Suprapubic skin (tissue), 4 donors: Measurements from ENCODE around the gene TTLL5. TPM values are rescaled to one million over a fixed set of nuclear protein-coding genes. Genes with fewer than 3 reads are reported as not detected.
A peak's percentile ranks its signal among the peaks of the same experiment; 100 is the strongest.

ENCODE experiments used
- DNase-seq, 2 donors: peaks; one replicate each; pipeline ENCODE4 v3.0.0-alpha.2; 2019; ENCODE audit warnings: low spot score in 2 of 2
- H3K27ac ChIP-seq: fragments of 200-600 bp; sonication (generic); one replicate; pipeline ENCODE4 v1.5.1; 2019
- H3K27me3 ChIP-seq: fragments of 200-600 bp; sonication (generic); one replicate; pipeline ENCODE4 v1.5.1; 2019
- H3K36me3 ChIP-seq: fragments of 200-600 bp; sonication (generic); one replicate; pipeline ENCODE4 v1.5.1; 2019
- H3K4me1 ChIP-seq: fragments of 200-600 bp; sonication (generic); one replicate; pipeline ENCODE4 v1.5.1; 2019
- H3K4me3 ChIP-seq: fragments of 200-600 bp; sonication (generic); one replicate; pipeline ENCODE4 v1.5.1; 2019; ENCODE audit warnings: mild to moderate bottlenecking
- H3K9me3 ChIP-seq: fragments of 200-600 bp; sonication (generic); one replicate; pipeline ENCODE4 v1.5.1; 2019
- EP300 ChIP-seq: sonication (generic); formaldehyde crosslinking; IDR thresholded peaks from one replicate; pipeline ENCODE4 v1.6.1; 2017; ENCODE audit warnings: antibody characterized with exemption
- POLR2A ChIP-seq, 2 donors: fragments of 450-650 bp; IDR thresholded peaks; one replicate each; pipeline ENCODE4 v1.6.1; 2017; ENCODE audit warnings: antibody characterized with exemption in 2 of 2, mild to moderate bottlenecking in 2 of 2, moderate library complexity in 2 of 2
- POLR2AphosphoS5 ChIP-seq, 3 donors: sonication (generic); formaldehyde crosslinking; IDR thresholded peaks; one replicate each; pipeline ENCODE4 v1.6.1; 2017; ENCODE audit warnings: antibody characterized with exemption in 3 of 3
- WGBS: methylation state at CpG from one replicate; pipeline ENCODE4 v1.1.5; 2018; 5-methylcytosine and 5-hydroxymethylcytosine counted together
- total RNA-seq, 4 donors: library from RNA; depleted of rRNA; stranded (reverse); fragments of >200 nt; gene quantifications; one replicate each; pipeline ENCODE4 v1.1.0, GENCODE V29; 2016
- TF ChIP-seq, protein P1 (sequence below), 2 donors: fragments of 200-600 bp in 1 of 2; fragments of 450-650 bp in 1 of 2; sonication (generic) in 1 of 2; IDR thresholded peaks; one replicate each; pipeline ENCODE4 v1.5.1; 2016 to 2019; ENCODE audit warnings: antibody characterized with exemption in 2 of 2, mild to moderate bottlenecking in 1 of 2, moderate library complexity in 1 of 2

Gene TTLL5
- total RNA-seq, 4 donors from 2014 or later, result 24.4 to 56.4 (median 34.8) TPM

DNA sequence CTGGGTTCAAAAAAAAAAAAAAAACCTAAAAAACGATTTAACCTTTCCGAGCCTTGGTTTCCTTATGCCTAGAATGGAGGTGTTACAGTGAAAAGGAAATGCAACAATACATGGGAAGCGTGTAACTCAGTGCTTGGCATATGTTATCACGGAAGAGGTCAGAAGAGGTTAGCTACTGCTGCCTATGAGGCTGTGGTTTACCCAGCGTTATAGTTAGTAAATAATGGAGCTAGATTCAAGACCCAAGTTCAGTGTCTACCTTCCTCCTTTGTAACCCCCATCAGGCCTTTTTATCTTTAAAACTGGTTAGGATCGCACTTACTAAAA, 325.4 kb downstream of the TTLL5 start:
- H3K27me3 ChIP-seq, result no peaks in the 10 kb centered on the region
- TF ChIP-seq POLR2AphosphoS5 (IDR thresholded peaks at IDR 0.05), result no peak
- TF ChIP-seq POLR2A (IDR thresholded peaks at IDR 0.05), result no peak
- TF ChIP-seq, protein P1, sequence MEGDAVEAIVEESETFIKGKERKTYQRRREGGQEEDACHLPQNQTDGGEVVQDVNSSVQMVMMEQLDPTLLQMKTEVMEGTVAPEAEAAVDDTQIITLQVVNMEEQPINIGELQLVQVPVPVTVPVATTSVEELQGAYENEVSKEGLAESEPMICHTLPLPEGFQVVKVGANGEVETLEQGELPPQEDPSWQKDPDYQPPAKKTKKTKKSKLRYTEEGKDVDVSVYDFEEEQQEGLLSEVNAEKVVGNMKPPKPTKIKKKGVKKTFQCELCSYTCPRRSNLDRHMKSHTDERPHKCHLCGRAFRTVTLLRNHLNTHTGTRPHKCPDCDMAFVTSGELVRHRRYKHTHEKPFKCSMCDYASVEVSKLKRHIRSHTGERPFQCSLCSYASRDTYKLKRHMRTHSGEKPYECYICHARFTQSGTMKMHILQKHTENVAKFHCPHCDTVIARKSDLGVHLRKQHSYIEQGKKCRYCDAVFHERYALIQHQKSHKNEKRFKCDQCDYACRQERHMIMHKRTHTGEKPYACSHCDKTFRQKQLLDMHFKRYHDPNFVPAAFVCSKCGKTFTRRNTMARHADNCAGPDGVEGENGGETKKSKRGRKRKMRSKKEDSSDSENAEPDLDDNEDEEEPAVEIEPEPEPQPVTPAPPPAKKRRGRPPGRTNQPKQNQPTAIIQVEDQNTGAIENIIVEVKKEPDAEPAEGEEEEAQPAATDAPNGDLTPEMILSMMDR (IDR thresholded peaks at IDR 0.05), result no peak
- no peak for TF ChIP-seq EP300
- WGBS, result 19% methylated on average over 6 of the region's 6 CpGs
- peak overlapping the region; percentile 76 for H3K4me3 ChIP-seq
- no peaks in the 10 kb centered on the region for H3K9me3 ChIP-seq
- H3K27ac ChIP-seq, result no peak overlapping the region
- H3K4me1 ChIP-seq, result peaks cover 39% of the 10 kb centered on the region
- H3K36me3 ChIP-seq, result peaks cover 10% of the 10 kb centered on the region
- no peak for DNase-seq

DNA sequence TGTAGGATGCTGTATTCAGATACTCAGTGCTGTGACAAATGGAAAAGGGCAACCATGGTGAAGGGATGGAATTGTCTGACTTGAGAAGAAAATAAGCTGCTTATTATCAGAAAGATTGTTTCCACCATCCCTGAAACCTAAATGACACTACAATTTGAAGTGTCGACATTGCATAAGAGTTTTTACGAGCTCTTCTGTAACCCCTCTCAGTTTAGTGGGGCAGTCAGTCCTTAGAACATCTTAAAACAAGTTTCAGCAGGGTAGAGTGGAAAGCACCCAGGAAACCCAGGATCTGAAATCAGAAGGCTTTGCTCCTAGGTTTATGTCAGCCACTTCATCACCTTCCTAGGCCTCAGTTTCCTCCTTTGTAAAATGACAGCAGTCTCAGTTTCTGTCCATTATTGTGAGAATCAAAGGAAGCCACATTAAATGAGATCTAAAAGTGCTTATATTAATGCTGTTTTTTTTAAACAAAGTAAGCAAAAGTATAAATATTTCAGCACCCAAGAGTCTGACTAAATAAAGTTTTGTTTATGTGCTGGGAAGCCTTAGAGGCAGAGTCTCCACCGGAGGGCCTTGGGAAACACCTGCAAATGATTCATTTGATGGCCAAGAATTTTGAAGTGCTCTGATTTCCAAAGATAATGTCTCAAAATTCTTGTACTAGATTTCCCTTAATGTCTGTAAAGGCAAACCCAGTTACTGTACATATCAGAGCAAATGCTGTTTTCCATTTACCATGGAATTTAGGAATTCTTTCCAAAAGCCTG, 326.3 kb downstream of the TTLL5 start:
- no peak overlapping the region for H3K27ac ChIP-seq
- no peak for TF ChIP-seq EP300
- TF ChIP-seq POLR2A (IDR thresholded peaks at IDR 0.05), result no peak
- TF ChIP-seq, protein P1 (IDR thresholded peaks at IDR 0.05), result no peak
- TF ChIP-seq POLR2AphosphoS5 (IDR thresholded peaks at IDR 0.05), result no peak

DNA sequence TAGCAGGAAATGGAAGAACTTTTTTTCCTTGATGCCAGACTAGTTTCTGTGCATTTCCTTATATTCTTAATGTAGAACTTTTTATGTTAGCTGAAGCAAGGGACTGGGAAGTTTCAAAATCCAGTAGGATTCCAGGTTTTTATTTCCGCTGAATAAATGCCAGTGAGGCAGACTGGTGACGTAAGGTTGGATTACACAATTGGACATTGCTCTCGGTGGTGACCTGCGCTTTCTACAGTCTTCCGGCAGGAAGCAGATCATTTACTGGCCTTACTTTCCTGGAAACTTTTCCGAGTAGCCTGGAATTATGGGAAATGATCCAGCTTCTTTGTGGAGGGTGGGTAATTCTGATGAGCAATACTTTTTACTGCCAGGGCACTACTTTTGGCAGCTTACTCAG, 328.1 kb downstream of the TTLL5 start:
- Histone ChIP-seq H3K9me3 (no peaks in the 10 kb centered on the region), H3K27me3 (no peaks in the 10 kb centered on the region), H3K27ac (peak overlapping the region; percentile 49), H3K36me3 (peaks cover 29% of the 10 kb centered on the region), H3K4me1 (peaks cover 25% of the 10 kb centered on the region), H3K4me3 (no peak overlapping the region)
- WGBS, result 60% methylated on average over 6 of the region's 6 CpGs
- TF ChIP-seq POLR2AphosphoS5 (IDR thresholded peaks at IDR 0.05), result peak; percentile 41 to 89 (median 56)
- TF ChIP-seq, protein P1 (IDR thresholded peaks at IDR 0.05), result no peak
- no peak for DNase-seq

More for the DNA sequence above, 326.3 kb downstream of the TTLL5 start:
- H3K27me3 ChIP-seq, result no peaks in the 10 kb centered on the region
- no peaks in the 10 kb centered on the region for H3K9me3 ChIP-seq
- H3K4me1 ChIP-seq, result peaks cover 35% of the 10 kb centered on the region
- peaks cover 16% of the 10 kb centered on the region for H3K36me3 ChIP-seq
- 47% methylated on average over 3 of the region's 3 CpGs for WGBS
- no peak for DNase-seq
- no peak overlapping the region for H3K4me3 ChIP-seq

DNA sequence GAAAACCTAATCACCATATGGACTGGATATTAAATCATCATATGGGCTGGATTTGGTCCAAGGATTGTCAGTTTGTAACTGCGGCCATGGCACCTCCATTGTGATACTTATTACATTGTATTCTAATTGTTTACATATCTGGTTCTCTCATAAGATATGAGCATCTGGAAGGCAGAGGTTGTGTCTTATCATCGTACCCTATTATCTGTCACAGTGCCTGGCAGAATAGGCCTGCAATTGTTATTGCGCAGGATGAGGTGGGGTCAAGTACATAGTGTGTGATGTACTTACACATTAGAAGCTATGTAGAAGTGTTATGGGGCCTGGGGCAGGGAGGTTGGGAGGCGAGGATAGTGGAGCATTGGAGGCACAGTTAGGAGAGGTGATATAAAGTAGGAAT, 329.3 kb downstream of the TTLL5 start:
- Histone ChIP-seq H3K27ac (no peak overlapping the region), H3K4me1 (peaks cover 23% of the 10 kb centered on the region), H3K9me3 (no peaks in the 10 kb centered on the region), H3K4me3 (no peak overlapping the region), H3K27me3 (no peaks in the 10 kb centered on the region), H3K36me3 (peaks cover 32% of the 10 kb centered on the region)
- DNase-seq, result no peak
- TF ChIP-seq POLR2AphosphoS5 (IDR thresholded peaks at IDR 0.05), result no peak
- TF ChIP-seq EP300, result no peak
- TF ChIP-seq, protein P1 (IDR thresholded peaks at IDR 0.05), result no peak
- no peak for TF ChIP-seq POLR2A (IDR thresholded peaks at IDR 0.05)
- 96% methylated on average over 4 of the region's 4 CpGs for WGBS

DNA sequence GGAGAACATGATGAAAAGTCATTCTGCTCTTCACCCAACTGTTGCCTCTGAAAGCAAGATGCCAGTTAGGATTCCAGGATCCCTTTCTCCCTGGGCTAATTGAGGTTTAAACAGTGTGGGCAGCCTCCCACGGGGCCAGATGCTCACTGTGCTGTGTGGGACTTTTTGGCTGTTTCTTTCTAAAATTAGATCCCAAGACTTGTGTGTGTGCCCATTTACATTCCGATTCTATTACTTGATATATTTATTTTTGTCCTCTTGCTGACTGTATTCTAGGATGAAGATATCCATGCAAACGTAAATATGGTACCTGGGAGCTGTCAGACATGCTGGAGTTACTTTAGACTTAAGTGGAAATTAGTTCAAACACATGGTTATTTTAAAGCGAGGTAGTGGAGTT, 330.7 kb downstream of the TTLL5 start:
- WGBS, result 75% methylated on average over 4 of the region's 4 CpGs
- no peak overlapping the region for H3K27ac ChIP-seq
- no peak for DNase-seq
- H3K27me3 ChIP-seq, result no peaks in the 10 kb centered on the region
- peaks cover 44% of the 10 kb centered on the region for H3K36me3 ChIP-seq
- no peak overlapping the region for H3K4me3 ChIP-seq
- TF ChIP-seq EP300, result no peak
- TF ChIP-seq, protein P1 (IDR thresholded peaks at IDR 0.05), result no peak
- no peak for TF ChIP-seq POLR2A (IDR thresholded peaks at IDR 0.05)
- no peak for TF ChIP-seq POLR2AphosphoS5 (IDR thresholded peaks at IDR 0.05)
- H3K4me1 ChIP-seq, result peaks cover 17% of the 10 kb centered on the region
- H3K9me3 ChIP-seq, result no peaks in the 10 kb centered on the region
